HG03045 (cell line): Measurements from ENCODE around the gene PLIN3.
"Not testable (repeated sequence)": the region's sequence is repeated elsewhere in the genome, so short reads cannot be mapped to it uniquely, and the experiment has no call there.

Source experiments
- ATAC-seq: cut with Tn5 transposase; IDR thresholded peaks from one replicate; pipeline ENCODE4 v1.9.1; 2021; ENCODE audit warnings: mild to moderate bottlenecking, moderate library complexity; ENCODE audit not compliant: unreplicated experiment

PLIN3 gene

DNA sequence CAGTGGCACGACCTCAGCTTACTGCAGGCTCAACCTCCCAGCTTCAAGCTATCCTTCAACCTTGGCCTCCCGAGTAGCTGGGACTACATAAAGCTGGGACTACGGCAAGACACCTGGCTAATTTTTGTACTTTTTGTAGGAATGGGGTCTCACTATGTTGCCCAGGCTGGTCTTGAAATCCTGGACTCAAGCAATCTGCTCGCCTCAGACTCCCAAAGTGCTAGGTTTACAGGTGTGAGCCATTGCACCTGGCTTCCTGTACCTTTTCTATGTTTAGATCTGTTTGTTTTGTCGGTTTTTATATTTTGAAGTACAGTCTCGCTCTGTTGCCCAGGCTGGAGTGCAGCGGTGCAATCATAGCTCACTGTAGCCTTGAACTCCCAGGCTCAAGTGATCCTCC is 18.4 kb downstream of the PLIN3 start:
- no peak for ATAC-seq

DNA sequence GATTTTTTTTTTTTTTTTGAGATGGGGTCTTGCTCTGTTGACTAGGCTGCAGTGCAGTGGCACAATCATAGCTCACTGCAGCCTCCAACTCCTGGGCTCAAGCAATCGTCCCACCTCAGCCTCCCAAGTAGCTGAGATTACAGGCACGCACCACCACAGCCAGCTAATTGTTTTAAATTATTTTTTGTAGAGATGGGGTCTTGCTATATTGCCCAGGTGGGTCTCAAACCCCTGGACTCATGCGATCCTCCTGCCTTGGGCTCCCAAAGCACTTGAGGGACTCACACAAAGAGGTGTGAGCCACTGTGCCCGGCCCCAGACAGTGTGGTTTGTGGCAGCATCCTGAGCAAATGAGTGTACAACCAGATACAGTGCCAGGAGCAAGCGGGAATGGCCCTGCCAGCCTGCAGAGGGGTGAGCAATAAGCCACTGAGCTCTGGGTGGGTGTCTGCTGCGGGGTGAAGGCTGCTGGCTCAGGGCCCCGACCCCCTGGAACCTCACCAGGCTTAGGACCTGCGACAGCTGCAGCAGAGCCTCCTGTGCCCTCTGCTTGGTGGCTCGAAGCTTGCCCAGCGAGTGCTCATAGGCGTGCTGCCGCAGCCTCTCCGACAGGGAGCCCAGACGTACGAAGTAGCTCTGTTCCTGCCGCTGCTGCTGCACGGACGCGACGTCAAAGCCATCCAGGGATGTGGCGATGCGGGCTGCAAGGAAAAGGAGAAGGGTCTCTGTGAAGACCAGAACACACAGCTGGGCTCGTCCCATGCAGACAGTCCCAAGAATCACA is 20.1 kb downstream of the PLIN3 start:
- ATAC-seq: no peak

DNA sequence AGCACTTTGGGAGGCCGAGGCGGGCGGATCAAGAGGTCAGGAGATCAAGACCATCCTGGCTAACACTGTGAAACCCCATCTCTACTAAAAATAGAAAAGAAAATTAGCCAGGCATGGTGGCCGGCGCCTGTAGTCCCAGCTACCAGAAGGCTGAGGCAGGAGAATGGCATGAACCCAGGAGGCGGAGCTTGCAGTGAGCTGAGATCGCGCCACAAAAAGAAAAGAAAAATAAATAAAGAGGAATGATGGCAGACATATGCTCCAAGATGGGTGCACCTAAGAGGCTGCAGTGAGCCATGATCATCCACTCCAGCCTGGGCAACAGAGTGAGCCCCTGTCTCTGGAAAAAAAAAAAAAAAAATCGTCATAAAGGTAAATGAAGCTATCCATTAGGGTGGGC is 21.5 kb downstream of the PLIN3 start:
- not testable (repeated sequence) for ATAC-seq

DNA sequence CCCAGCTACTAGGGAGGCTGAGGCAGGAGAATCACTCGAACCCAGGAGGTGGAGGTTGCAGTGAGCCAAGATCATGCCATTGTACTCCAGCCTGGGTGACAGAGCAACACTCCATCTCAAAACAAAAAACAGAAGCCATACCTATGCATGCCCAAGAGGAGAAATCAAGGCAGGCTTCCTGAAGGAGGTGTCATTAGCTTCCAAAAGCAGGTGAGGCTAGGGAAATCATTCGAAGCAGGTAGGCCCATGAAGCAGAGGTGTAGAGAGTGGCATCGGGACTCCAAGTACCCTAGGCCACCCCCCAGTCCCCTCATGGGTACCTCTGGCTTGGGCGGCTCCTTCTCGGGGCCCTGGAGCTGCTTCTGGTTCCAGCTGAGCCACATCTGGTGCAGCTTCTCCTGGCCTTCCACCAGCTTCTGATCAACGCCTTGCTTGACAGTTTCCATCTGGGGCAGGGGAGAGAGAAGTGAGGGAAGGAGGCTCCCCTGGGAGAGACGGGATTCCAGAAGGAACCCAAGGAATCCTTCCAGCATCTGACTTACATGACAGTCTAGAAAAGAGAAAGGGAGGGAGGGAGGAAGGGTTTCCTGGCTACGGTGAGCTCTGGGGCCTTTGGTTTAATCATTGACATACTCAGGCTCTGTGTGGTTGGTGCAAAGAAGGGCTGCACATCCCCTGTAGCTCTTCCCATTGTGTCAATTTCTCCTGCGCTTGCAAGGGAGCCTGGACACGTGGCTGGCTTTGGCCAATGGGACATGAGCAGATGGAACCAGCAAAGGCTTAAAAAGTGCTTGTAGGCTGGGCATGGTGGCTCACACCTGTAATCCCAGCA is 22.9 kb downstream of the PLIN3 start:
- no peak for ATAC-seq

DNA sequence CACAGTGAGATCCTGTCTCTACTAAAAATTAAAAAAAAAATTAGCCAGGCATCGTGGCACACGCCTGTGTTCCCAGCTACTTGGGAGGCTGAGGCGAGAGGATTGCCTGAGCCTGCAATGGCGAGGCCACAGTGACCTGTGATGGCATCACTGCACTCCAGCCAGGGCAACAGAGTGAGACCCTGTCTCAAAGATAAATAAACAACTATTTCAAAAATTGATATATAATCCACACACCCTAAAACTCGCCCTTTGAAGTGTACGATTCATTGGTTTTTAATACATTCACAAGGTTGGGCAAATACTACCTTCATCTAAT is 23.9 kb downstream of the PLIN3 start:
- no peak for ATAC-seq

DNA sequence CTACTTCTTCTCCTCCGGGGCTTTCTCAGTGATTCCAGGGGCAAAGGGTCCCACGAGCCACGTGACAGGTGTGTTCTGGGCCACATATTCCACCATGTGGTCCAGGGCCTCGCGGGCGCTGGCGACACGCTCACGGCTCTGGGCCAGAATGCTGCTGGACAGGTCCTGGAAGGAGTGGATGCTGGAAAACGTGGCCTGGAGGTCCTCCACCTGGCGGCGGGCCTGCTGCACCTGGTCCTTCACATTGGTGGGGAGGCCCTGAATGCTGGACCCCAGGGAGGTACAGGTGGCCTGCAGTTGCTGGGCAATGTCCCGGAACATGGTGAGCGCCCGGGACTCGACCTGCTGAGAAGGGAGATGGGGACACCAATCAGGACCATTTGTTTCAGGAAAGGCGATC is 28.3 kb downstream of the PLIN3 start:
- no peak for ATAC-seq

DNA sequence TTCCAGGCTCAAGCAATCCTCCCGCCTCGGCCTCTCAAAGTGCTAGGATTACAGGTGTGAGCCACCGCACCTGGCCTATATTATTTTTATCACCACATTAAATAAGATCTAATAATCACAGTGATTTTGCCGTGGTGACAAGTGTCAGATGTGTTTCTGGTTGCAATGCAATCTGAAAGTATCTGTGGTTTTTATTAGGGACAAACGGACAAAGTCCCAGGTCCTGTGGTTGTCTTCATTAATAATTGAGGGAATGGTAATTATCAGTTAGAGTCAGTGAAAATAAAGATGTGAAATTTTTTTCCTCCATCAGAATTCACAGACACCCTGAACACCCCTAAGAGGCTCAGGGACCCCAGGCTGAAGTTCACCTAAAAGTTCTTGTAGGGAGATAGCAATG is 34.7 kb downstream of the PLIN3 start:
- no peak for ATAC-seq

DNA sequence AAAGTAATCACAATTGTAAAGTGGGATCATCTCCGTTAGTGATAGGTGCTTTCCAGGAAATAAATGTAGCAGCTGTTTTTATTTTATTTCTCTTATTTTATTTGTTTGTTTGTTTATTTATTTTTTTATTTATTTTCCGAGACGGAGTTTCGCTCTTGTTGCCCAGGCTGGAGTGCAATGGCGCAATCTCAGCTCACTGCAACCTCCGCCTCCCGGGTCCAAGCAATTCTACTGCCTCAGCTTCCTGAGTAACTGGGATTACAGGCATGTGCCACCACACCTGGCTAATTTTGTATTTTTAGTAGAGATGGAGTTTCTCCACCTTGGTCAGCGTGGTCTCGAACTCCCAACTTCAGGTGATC is 35.5 kb downstream of the PLIN3 start:
- ATAC-seq: not testable (repeated sequence)

DNA sequence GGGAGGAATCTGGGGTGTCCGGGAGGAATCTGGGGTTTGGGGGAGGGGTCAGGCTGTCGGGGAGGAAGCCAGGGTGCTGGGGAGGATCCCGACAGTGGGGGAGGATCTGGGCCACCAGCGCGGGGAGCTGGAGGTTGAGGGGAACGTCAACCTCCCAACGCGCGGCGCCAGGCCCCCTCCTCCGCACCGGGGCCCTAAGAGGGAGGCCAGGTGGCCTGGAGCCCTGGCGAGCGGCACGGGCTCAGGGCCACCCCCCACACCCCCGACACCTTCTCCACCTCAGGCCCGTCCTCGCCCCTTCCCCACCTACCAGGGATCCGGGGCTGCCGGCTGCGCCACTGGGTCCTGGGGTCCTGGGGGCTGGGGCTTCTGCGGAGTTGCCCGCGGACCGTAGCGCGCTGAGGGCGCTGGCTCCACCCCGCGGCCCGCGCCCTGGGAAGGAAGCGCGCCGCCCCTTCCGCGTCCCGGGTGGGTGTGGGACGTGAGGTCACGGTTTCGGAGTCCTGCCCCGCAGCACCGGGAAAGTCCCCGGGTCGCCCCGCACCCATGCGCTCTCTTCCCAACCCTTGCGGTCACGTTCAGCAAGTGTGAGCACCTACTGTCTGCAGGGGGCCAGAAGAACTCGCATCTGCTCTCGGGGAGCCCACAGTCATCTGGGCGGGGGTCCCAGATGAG is 36.0 kb downstream of the PLIN3 start, which contains the start of gene TICAM1:
Gene TICAM1, minus strand, starts transcription at position 409 of the 675 bp plus-strand sequence. CDS start 13,335 bp downstream, outside the sequence.
- ATAC-seq: peak; percentile 76

DNA sequence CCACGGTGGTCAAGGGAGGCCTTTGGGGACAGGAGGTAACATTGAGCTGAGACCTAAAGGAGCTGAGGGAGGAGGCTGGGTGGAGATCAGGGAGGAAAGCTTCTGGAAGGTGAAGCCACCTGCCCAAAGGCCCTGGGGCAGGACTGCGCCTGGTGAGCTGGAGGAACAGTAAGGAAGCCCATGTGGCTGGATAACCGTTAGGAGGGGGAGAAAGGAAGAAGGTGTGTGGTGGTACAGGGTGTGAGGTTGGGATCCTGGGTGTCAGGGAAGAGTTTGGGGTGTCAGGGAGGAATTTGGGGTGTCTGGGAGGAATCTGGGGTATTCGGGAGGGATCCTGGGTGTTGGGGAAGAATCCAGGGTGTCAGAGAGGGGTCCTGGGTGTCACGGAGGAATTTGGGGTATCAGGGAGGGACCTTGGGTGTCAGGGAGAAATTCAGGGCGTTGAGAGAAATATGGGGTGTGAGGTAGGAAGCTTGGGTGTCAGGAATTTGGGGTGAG is 36.6 kb downstream of the PLIN3 start:
- no peak for ATAC-seq

DNA sequence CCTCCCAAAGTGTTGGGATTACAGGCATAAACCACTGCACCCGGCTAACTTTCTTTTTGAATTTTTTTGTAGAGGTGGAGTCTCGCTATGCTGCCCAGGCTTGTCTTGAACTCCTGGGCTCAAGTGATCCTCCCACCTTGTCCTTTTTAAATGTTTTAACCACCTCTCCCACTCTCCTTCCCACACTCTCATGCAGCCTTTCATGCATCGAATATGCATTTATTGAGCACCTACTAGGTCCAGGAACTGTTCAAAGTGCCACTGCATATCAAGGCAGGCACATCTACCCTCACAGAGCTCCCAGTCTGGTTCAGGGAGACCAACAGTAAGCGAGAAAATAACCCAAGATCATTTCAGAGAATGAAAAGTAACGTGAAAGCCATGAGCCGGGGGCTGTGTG is 37.1 kb downstream of the PLIN3 start:
- no peak for ATAC-seq

DNA sequence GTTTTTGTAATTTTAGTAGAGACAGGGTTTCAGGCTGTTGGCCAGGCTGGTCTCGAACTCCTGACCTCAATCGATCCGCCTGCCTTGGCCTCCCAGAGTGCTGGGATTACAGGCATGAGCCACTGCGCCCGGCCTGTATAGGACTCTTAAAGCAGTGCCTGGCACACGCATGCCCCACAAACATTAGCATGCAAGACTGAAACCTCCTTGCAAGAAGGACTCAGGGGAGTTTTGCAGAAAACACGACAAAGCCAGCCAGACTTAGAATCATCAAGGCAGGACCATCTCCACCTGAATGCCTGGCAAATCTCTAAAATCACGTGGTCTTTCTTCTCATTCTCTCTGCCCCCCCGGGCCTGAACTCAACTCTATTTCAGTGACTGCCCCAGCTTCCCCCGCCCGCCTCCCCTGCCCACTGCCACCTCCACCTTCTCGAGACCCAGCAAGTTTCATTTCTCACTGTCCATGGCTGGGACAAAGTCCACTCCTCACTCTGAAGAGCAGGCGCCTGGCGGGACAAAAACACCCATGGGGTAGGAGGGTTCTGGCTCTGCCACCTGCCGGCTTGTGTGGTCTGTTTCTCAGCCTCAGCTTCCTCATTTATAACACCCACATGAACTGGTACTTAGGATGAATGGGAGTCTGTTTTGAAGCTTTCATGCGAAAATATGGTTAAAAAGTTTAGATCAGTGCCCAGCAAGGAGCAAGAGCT is 38.3 kb downstream of the PLIN3 start:
- no peak for ATAC-seq

DNA sequence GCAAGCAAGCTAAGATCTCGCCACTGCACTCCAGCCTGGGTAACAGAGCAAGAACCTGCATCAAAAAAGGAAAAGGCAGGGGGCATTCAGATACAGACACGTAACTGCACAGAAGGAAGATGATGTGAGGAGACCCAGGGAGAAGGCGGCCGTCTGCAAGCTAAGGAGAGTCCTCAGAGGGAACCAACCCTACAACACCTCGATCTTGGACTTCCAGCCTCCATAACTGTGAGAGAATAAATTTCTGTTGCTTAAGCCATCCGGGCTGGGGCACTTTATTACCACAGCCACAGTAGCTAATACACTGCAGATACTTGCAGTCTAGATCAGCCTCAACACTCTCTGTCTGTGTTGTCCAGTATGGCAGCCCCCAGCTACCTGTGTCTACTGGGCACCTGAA is 43.9 kb downstream of the PLIN3 start:
- no peak for ATAC-seq

DNA sequence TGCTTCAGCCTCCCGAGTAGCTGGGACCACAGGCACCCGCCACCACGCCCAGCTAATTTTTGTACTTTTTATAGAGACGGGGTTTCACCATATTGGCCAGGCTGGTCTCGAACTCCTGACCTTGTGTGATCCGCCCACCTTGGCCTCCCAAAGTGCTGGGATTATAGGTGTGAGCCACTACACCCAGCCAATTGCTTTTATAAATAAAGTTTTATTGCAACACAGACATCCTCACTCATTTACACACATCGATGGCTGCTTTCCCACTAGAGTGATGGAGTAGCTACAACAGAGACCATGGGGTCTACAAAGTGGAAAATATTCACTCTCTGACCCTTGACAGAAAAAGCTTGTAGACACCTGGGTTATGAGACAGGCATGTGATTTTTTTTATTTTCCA is 45.1 kb downstream of the PLIN3 start:
- ATAC-seq: not testable (repeated sequence)

DNA sequence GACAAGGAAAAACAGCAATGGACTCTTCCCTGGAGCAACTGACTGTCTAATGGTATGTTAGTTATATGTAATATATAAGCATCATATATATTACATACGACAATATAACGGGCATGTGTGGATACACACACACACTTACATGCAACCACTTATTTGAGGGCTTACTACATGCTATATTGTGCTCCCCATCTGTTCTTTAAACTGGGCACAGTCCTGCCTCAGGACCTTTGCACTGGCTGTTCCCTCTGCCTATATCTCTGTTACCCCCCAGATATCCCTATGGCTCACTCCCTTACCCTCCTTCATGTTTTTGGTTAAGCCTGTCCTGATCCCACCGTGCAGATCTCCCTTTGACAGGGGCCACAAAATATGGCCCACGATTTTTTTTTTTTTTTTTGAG is 46.2 kb downstream of the PLIN3 start:
- no peak for ATAC-seq

DNA sequence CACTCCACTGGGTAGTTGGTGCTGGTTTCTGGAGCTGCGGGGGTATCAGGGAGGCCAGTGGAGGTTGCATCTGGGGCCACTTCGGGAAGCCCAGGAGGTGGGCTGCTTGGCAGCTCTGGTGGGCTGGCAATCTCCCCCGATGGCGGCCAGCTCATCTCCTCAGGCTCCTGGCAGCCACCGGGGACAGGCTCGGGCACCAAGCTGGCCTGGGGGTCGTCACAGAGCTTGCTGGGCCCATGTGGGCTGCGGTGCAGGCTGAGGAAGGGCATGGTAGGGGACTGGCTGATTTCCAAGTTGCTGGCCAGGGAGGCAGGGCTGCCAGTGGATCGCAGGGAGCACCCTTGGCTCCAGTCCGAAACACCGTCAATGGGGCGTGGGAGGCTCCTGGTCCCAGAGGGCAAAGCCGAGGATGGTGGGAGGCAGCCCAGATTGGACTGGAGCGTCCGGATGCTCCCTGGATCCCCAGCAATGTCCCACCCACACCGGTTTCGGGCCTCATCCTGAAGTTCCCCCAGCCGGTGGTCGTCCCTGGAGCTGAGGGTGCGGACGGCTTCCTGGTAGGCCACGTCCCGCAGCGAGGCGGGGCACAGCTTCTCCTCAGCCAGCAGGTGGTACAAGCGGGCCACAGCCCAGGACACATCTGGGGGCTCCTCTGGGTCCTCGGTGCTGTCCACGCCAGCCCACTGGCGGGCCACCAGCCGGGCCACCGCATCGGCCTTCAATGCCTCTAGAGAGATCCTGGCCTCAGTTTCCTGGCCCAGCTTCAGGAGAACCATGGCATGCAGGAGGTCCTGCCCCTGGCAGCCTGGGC is 49.8 kb downstream of the PLIN3 start:
- no peak for ATAC-seq

DNA sequence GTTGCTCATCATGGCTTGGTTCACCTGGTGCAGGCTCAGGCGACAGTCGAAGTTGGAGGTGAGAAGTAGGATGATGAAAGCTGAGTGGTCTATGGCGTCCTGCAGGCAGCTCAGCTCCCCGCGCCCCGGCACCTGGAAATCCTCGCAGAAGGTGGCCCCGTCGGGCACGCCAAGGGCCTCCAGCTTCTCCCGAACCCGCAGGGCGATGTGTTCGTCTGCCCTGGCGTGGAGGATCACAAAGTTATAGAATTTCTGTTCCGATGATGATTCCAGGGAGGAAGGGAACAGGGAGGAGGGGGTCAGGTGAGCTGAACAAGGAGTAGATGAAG is 50.6 kb downstream of the PLIN3 start:
- no peak for ATAC-seq

DNA sequence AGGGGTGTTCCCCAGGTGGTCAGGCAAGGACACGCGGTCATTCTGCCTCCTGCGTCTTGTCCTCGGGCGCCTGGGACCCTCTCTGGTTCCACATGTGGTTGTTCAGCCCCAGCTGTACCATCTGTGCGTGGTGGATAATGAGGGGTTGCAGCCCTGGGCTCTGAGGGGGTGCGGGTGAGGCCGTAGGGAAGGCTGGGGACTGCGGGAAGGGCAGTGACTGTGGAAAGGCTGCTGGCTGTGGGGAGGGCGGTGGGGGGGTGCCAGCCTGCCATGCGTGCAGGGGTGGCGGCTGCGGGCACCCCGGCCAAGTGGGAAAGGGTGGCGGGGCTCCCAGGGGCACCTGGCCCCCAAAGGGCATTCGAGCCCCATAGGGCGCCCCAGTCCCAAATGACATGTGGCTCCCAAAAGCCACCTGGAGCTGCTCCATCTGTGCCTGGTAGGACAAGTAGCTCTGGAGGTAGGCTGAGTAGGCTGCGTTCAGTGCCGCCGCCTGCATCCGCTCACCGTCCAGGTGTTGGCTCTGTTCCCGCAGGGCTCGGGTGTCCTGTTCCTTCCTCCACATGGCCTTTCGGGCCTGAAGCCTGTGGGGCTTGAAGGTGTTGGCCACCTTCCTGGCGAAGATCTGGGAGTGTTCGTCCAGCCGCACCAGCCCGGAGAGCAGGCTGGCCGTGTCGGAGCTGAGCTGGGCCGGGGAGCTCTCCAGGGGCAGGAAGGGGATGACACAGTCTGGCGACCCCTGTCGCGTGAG is 51.1 kb downstream of the PLIN3 start:
- no peak for ATAC-seq

DNA sequence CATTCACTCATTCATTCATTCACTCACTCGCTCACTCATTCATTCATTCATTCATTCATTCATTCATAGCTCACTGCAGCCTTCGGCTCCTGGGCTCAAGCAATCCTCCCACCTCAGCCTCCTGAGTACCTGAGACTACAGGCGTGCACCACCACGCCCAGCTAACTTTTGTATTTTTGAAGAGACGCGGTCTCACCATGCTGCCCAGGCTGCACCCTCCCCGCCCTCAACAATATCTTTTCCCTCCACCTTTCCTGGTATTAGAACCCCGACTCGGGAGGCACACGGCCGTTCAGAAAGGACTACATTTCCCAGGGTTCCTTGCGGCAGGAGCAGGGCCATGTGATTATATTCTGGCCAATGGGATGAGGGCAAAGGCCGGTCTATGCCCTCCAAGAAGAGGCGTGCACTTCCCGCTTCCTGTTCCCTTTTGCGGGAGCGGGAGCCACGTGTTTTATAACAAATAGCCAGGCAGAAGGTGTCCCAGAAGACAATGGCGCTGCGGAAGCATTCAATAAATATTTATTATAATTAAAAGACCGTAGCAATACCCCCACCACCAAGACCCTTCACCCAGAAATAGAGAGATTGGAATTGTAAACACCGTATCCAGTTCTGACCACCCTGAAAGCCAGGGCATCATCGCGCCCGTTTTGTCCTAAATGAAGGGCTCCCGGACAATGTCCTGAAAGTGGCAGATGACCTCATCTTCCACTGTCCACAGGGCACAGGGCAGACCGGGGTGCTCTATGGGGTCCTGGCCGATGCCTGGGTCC is 51.9 kb downstream of the PLIN3 start:
- no peak for ATAC-seq
